ENCODE measurements around the gene SFSWAP. TPM values are rescaled to one million over a fixed set of nuclear protein-coding genes. Genes with fewer than 3 reads are reported as not detected.

The SFSWAP gene
- total and polyA plus RNA-seq, 2 of the 13 experiments (the other 11 are each of a cell fraction or from before 2014, with no cell fraction given), result 17.1 to 27.7 TPM

GRCh38 chr12:131754184-131754583, 43.3 kb downstream of the SFSWAP start:
- no peak for ATAC-seq
- CTCF ChIA-PET (ENCODE audit: low intra/inter-chr PET ratio, low total read pairs), result no interaction called here
- H3K4me2 ChIP-seq (ENCODE audit: low read depth, low read length), result no peak overlapping the region

GRCh38 chr12:131755305-131756113, 44.6 kb downstream of the SFSWAP start:
- 85% methylated on average over 16 of the region's 16 CpGs for WGBS (ENCODE audit: low lambda C conversion rate)
- peak; percentile 81 for ATAC-seq
- TF ChIP-seq ZNF784 (CRISPR knock-in tag; IDR thresholded peaks at IDR 0.05; ENCODE audit: borderline replicate concordance), result no peak
- TF ChIP-seq TCF12 (IDR thresholded peaks at IDR 0.05), result no peak
- TF ChIP-seq TCF12 (CRISPR knock-in tag; IDR thresholded peaks at IDR 0.05), result 0 out of 2 replicates have a peak, but pooled peaks have one; percentile 40
- TF ChIP-seq CREM (IDR thresholded peaks at IDR 0.05), result no peak
- no peak for TF ChIP-seq CREM (CRISPR knock-in tag; IDR thresholded peaks at IDR 0.05)
- TF ChIP-seq ZNF781 (CRISPR knock-in tag; IDR thresholded peaks at IDR 0.05; ENCODE audit: borderline replicate concordance, not compliant biosample characterization), result no peak
- TF ChIP-seq HMGXB4 (CRISPR knock-in tag; IDR thresholded peaks at IDR 0.05; ENCODE audit: borderline replicate concordance in 1 of 2, low read depth in 1 of 2), result 0 out of 4 replicates have a peak, but pooled peaks of 1 of the 2 experiments have one; percentile 15
- TF ChIP-seq IKZF5 (CRISPR knock-in tag; IDR thresholded peaks at IDR 0.05), result no peak

More at GRCh38 chr12:131754184-131754583, 43.3 kb downstream of the SFSWAP start:
- Histone ChIP-seq H3K27ac (ENCODE audit: extremely low read length, insufficient read depth, low read length) (no peak overlapping the region), H3K27me3 (ENCODE audit: control insufficient read depth in 1 of 2, insufficient read depth in 2 of 2, low read length in 2 of 2) (no peaks in the 10 kb centered on the region), H3K79me2 (ENCODE audit: insufficient read depth, low read length) (no peaks in the 10 kb centered on the region), H2AFZ (ENCODE audit: low read length) (no peak overlapping the region), H3K36me3 (replicated peaks in 1 of 2; ENCODE audit: control insufficient read depth in 1 of 2, insufficient read depth in 2 of 2, low read length in 2 of 2) (peaks cover 37 to 85% of the 10 kb centered on the region in 2 experiments), H4K20me1 (ENCODE audit: insufficient read depth, low read length) (no peaks in the 10 kb centered on the region), H3K9ac (ENCODE audit: insufficient read depth, low read depth, low read length) (no peak overlapping the region), H3K9me3 (ENCODE audit: low read length) (no peaks in the 10 kb centered on the region), H3K4me1 (ENCODE audit: insufficient read depth, low read length) (no peaks in the 10 kb centered on the region), H3K4me3 (replicated peaks in 1 of 3; ENCODE audit: insufficient read depth in 1 of 3, low read depth in 2 of 3, low read length in 3 of 3) (no peak overlapping the region)
- TF ChIP-seq ZNF570 (CRISPR knock-in tag; IDR thresholded peaks at IDR 0.05; ENCODE audit: borderline replicate concordance) (no peak), GZF1 (CRISPR knock-in tag; IDR thresholded peaks at IDR 0.05) (no peak), IRF9 (CRISPR knock-in tag; IDR thresholded peaks at IDR 0.05; ENCODE audit: borderline replicate concordance) (no peak)
- intact Hi-C loops (cut with micrococcal nuclease; ENCODE audit: unreplicated experiment), result no loop called here
- in situ Hi-C loops (cut with HindIII; ENCODE audit: extremely low pct_ligation_motif_present, low pct_unique_long_range_greater_than_20kb), result no loop called here
- no TSS peak for BruUV-seq (replicated peaks)
- DNase-seq (ENCODE audit: low spot score) (no peak), FAIRE-seq (no peak)
- POLR2A ChIA-PET, result no interaction called here
- 97% methylated on average over 17 of the region's 17 CpGs for WGBS (ENCODE audit: low lambda C conversion rate)

More at GRCh38 chr12:131755305-131756113, 44.6 kb downstream of the SFSWAP start:
- H2AFZ ChIP-seq (ENCODE audit: low read length), result no peak overlapping the region
- intact Hi-C loops (cut with micrococcal nuclease; ENCODE audit: unreplicated experiment), result no loop called here
- H3K79me2 ChIP-seq (ENCODE audit: insufficient read depth, low read length), result no peaks in the 10 kb centered on the region
- FAIRE-seq (no peak), DNase-seq (ENCODE audit: low spot score) (peak; percentile 61)
- no peak overlapping the region for H3K27ac ChIP-seq (ENCODE audit: extremely low read length, insufficient read depth, low read length)
- H4K20me1 ChIP-seq (ENCODE audit: insufficient read depth, low read length), result no peaks in the 10 kb centered on the region
- no peaks in the 10 kb centered on the region for H3K4me1 ChIP-seq (ENCODE audit: insufficient read depth, low read length)
- H3K27me3 ChIP-seq (ENCODE audit: control insufficient read depth in 1 of 2, insufficient read depth in 2 of 2, low read length in 2 of 2), result no peaks in the 10 kb centered on the region
- H3K9ac ChIP-seq (ENCODE audit: insufficient read depth, low read depth, low read length), result no peak overlapping the region
- in situ Hi-C loops (cut with HindIII; ENCODE audit: extremely low pct_ligation_motif_present, low pct_unique_long_range_greater_than_20kb), result no loop called here
- BruUV-seq (replicated peaks), result no TSS peak
- no peak overlapping the region for H3K4me2 ChIP-seq (ENCODE audit: low read depth, low read length)
- H3K4me3 ChIP-seq (replicated peaks in 1 of 3; ENCODE audit: insufficient read depth in 1 of 3, low read depth in 2 of 3, low read length in 3 of 3), result no peak overlapping the region
- POLR2A ChIA-PET, result no interaction called here
- CTCF ChIA-PET (ENCODE audit: low intra/inter-chr PET ratio, low total read pairs), result no interaction called here
- H3K36me3 ChIP-seq (replicated peaks in 1 of 2; ENCODE audit: control insufficient read depth in 1 of 2, insufficient read depth in 2 of 2, low read length in 2 of 2), result peaks cover 32 to 74% of the 10 kb centered on the region in 2 experiments
- no peaks in the 10 kb centered on the region for H3K9me3 ChIP-seq (ENCODE audit: low read length)
